CD14-positive monocyte (primary cell): ENCODE results near the gene AHI1. TPM values are rescaled to one million over a fixed set of nuclear protein-coding genes. Genes with fewer than 3 reads are reported as not detected.
A peak's percentile ranks its signal among the peaks of the same experiment; 100 is the strongest.

ENCODE experiments used
- DNase-seq, 3 donors: peaks; one replicate each; pipeline ENCODE4 v3.0.0-alpha.2; 2011 to 2022
- H2AFZ ChIP-seq: 2 replicates; pipeline ENCODE4 v1.6.0; 2012; ENCODE audit warnings: mild to moderate bottlenecking, low read depth, low read length, inconsistent platforms; ENCODE audit not compliant: insufficient read depth, poor library complexity, severe bottlenecking
- H3K27ac ChIP-seq, 2 donors: 1 replicate in 1 of 2; 2 replicates in 1 of 2; pipeline ENCODE4 v1.5.1; 2012 to 2013; ENCODE audit warnings: low read length in 2 of 2, control low read depth in 1 of 2, inconsistent platforms in 1 of 2, low read depth in 1 of 2, mild to moderate bottlenecking in 1 of 2
- H3K27me3 ChIP-seq, 2 donors: one replicate each; pipeline versions ENCODE4 v1.6.0 to v1.6.1; 2011 to 2013; ENCODE audit warnings: low read length in 2 of 2; ENCODE audit not compliant: control insufficient read depth in 2 of 2, insufficient read depth in 2 of 2
- H3K36me3 ChIP-seq, 2 donors: replicated peaks in 1 of 2; 1 replicate in 1 of 2; 2 replicates in 1 of 2; pipeline versions ENCODE4 v1.5.1 to v1.6.1; 2012 to 2013; ENCODE audit warnings: low read length in 2 of 2, control low read depth in 1 of 2, inconsistent platforms in 1 of 2, mild to moderate bottlenecking in 1 of 2; ENCODE audit not compliant: insufficient read depth in 2 of 2, control insufficient read depth in 1 of 2
- H3K4me1 ChIP-seq, 2 donors: 1 replicate in 1 of 2; 2 replicates in 1 of 2; pipeline versions ENCODE4 v1.5.1 to v1.6.1; 2012 to 2013; ENCODE audit warnings: low read length in 2 of 2, control low read depth in 1 of 2, inconsistent platforms in 1 of 2, mild to moderate bottlenecking in 1 of 2, moderate library complexity in 1 of 2; ENCODE audit not compliant: insufficient read depth in 2 of 2, control insufficient read depth in 1 of 2
- H3K4me2 ChIP-seq: replicated peaks from 2 replicates; pipeline ENCODE3; 2012; ENCODE audit warnings: low read length, moderate library complexity, mild to moderate bottlenecking; ENCODE audit not compliant: poor library complexity, severe bottlenecking; ENCODE audit errors: extremely low read depth
- H3K4me3 ChIP-seq, 3 experiments: fragments of 200-600 bp in 1 of 3; sonication (generic) in 1 of 3; replicated peaks in 1 of 3; 1 replicate in 2 of 3; 2 replicates in 1 of 3; pipeline ENCODE4 v1.5.1; 2011 to 2013; ENCODE audit warnings: low read length in 3 of 3, mild to moderate bottlenecking in 3 of 3, control low read depth in 2 of 3, low read depth in 2 of 3, inconsistent platforms in 1 of 3, moderate library complexity in 1 of 3
- H3K79me2 ChIP-seq: 2 replicates; pipeline ENCODE4 v1.6.0; 2012; ENCODE audit warnings: mild to moderate bottlenecking, control low read depth, inconsistent platforms, low read length, moderate library complexity; ENCODE audit not compliant: insufficient read depth
- H3K9ac ChIP-seq: 2 replicates; pipeline ENCODE4 v1.6.0; 2017; ENCODE audit warnings: low read length, mild to moderate bottlenecking; ENCODE audit not compliant: insufficient read depth, poor library complexity, severe bottlenecking
- H3K9me3 ChIP-seq, 2 donors: replicated peaks in 1 of 2; 1 replicate in 1 of 2; 2 replicates in 1 of 2; pipeline versions ENCODE4 v1.5.1 to v1.6.1; 2012 to 2013; ENCODE audit warnings: low read length in 2 of 2, control low read depth in 1 of 2; ENCODE audit not compliant: control insufficient read depth in 1 of 2, insufficient read depth in 1 of 2
- H4K20me1 ChIP-seq: 2 replicates; pipeline ENCODE4 v1.6.0; 2012; ENCODE audit warnings: mild to moderate bottlenecking, low read length, control low read depth, moderate library complexity; ENCODE audit not compliant: insufficient read depth
- H3K27ac Mint-ChIP-seq, 7 donors: one replicate each; pipeline ENCODE4 v1.8.0; 2020; ENCODE audit warnings: mild to moderate bottlenecking in 7 of 7, mixed read lengths in 7 of 7, moderate library complexity in 6 of 7, inconsistent platforms in 2 of 7
- H3K27me3 Mint-ChIP-seq, 3 donors: one replicate each; pipeline ENCODE4 v1.8.0; 2021 to 2022; ENCODE audit warnings: low read depth in 3 of 3, mild to moderate bottlenecking in 3 of 3, mixed read lengths in 3 of 3, moderate library complexity in 3 of 3, inconsistent platforms in 1 of 3
- H3K36me3 Mint-ChIP-seq, 2 donors: one replicate each; pipeline ENCODE4 v1.8.0; 2020; ENCODE audit warnings: mixed read lengths in 2 of 2, inconsistent platforms in 1 of 2, mild to moderate bottlenecking in 1 of 2
- H3K4me1 Mint-ChIP-seq: one replicate; pipeline ENCODE4 v1.8.0; 2020; ENCODE audit warnings: mild to moderate bottlenecking, mixed read lengths
- H3K4me3 Mint-ChIP-seq, 2 donors: one replicate each; pipeline ENCODE4 v1.8.0; 2020; ENCODE audit warnings: mild to moderate bottlenecking in 2 of 2, mixed read lengths in 2 of 2, moderate library complexity in 1 of 2
- H3K9me3 Mint-ChIP-seq, 7 donors: one replicate each; pipeline ENCODE4 v1.8.0; 2020 to 2022; ENCODE audit warnings: mixed read lengths in 7 of 7, mild to moderate bottlenecking in 6 of 7, moderate library complexity in 6 of 7, inconsistent platforms in 2 of 7
- WGBS: methylation state at CpG from one replicate; pipeline ENCODE4 v1.1.5; 2013; ENCODE audit warnings: missing lambda C conversion rate; ENCODE audit not compliant: insufficient coverage; 5-methylcytosine and 5-hydroxymethylcytosine counted together
- intact Hi-C, 2 donors: fragments of 100-400 bp; cut with micrococcal nuclease; formaldehyde crosslinking; loops; one replicate each; pipeline versions ENCODE4 v1.15.0 to v1.15.1; 2023
- polyA plus RNA-seq, 3 donors: library from polyadenylated mRNA; depleted of rRNA in 1 of 3; unstranded in 2 of 3; stranded (reverse) in 1 of 3; fragments of 300-500 nt in 2 of 3; fragments of >200 nt in 1 of 3; fragmentation: Illumina TruSeq in 2 of 3; gene quantifications; 1 replicate in 2 of 3; 2 replicates in 1 of 3; pipeline ENCODE4 v1.2.3, GENCODE V29; 2012 to 2021
- TF ChIP-seq, protein P1 (sequence below): fragments of 200-600 bp; IDR thresholded peaks from one replicate; pipeline ENCODE4 v1.8.0; 2022; ENCODE audit warnings: antibody characterized with exemption, mild to moderate bottlenecking

AHI1 gene
- polyA plus RNA-seq, 3 donors = 0.91 to 2.8 (median 1.4) TPM

DNA sequence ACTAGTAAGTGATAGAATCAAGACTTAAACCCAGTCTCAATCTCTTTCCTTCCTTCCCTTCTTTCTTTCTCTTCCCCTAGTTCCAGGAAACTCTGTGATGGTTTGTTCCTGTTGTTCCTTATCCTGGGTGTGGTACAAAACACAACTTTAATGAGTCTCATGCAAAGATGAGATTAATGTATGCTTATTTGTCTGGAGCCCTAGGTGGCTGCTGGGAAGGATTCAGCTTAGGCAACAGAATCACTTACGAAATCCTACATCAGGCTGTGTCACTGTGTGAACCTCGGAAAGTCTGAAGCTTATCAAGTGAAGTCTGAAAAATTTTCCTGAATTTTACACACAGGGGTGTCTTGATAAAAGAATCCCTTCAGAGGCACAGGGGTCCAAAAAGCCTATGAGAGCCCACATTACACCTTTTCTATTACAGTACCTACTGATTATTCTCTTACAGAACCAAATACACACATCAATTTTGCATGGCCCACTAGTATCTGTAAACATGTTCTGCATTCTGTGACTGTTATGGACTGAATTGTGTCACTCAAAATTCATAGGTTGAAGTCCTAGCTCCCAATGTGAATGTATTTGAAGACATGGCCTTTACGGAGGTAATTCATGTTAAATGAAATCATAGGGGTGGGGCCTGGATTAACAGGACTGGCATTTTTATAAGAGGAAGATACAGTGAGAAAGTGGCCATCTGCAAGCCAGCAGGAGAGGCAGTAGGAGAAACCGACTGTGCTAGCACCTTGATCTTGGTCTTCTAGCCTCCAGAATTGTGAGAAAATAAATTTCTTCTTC lies 171.7 kb downstream of the AHI1 start:
- intact Hi-C loops = no loop called here
- H4K20me1 ChIP-seq = no peaks in the 10 kb centered on the region
- H3K4me1 ChIP-seq = peaks cover 22 to 43% of the 10 kb centered on the region in 2 donors
- peak overlapping the region in 1 of 3 experiments; percentile 14 for H3K4me3 ChIP-seq
- no peaks in the 10 kb centered on the region for H3K79me2 ChIP-seq
- no peaks in the 10 kb centered on the region for H3K36me3 ChIP-seq
- Mint-ChIP-seq H3K4me1 (peaks cover 45% of the 10 kb centered on the region), H3K4me3 (no peak overlapping the region), H3K36me3 (no peaks in the 10 kb centered on the region), H3K27me3 (peaks cover 0 to 2% (median 1%) of the 10 kb centered on the region in 3 donors), H3K27ac (peak overlapping the region in 6 of 7 donors; percentile 50 to 84 (median 79)), H3K9me3 (peaks cover 0 to 7% (median 2%) of the 10 kb centered on the region in 7 donors)
- H3K9me3 ChIP-seq = no peaks in the 10 kb centered on the region
- peak overlapping the region in 1 of 2 donors; percentile 37 for H3K27ac ChIP-seq
- H3K9ac ChIP-seq = no peak overlapping the region
- DNase-seq = peak in 2 of 3 donors; percentile 31 to 36
- H3K4me2 ChIP-seq = peak overlapping the region; percentile 32
- peak overlapping the region; percentile 31 for H2AFZ ChIP-seq
- no peaks in the 10 kb centered on the region for H3K27me3 ChIP-seq
- TF ChIP-seq, protein P1, sequence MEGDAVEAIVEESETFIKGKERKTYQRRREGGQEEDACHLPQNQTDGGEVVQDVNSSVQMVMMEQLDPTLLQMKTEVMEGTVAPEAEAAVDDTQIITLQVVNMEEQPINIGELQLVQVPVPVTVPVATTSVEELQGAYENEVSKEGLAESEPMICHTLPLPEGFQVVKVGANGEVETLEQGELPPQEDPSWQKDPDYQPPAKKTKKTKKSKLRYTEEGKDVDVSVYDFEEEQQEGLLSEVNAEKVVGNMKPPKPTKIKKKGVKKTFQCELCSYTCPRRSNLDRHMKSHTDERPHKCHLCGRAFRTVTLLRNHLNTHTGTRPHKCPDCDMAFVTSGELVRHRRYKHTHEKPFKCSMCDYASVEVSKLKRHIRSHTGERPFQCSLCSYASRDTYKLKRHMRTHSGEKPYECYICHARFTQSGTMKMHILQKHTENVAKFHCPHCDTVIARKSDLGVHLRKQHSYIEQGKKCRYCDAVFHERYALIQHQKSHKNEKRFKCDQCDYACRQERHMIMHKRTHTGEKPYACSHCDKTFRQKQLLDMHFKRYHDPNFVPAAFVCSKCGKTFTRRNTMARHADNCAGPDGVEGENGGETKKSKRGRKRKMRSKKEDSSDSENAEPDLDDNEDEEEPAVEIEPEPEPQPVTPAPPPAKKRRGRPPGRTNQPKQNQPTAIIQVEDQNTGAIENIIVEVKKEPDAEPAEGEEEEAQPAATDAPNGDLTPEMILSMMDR = no peak
- 10% methylated on average over 3 of the region's 4 CpGs for WGBS

DNA sequence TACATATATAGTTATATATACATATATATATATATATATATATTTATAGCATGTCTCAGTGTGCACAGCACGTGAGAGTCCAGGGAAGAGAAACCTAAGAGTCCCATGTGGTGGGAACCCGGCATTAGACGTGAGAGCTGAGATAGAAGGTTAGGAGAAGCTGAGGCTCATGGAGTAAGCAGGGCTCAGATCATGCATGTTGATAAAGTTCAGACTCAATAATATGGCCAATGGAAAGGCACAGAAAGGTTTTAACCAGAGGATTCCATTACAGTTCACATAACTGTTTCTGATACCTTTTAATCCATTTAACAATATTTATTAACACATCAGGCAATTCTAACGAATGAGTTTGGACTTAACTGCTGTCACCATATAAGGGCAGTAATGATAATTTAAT lies 173.0 kb downstream of the AHI1 start:
- TF ChIP-seq, protein P1 = no peak
- Histone ChIP-seq H2AFZ (no peak overlapping the region), H3K4me1 (peaks cover 22 to 34% of the 10 kb centered on the region in 2 donors), H3K27me3 (no peaks in the 10 kb centered on the region), H3K36me3 (no peaks in the 10 kb centered on the region), H3K79me2 (no peaks in the 10 kb centered on the region), H3K9me3 (no peaks in the 10 kb centered on the region), H3K4me3 (no peak overlapping the region), H3K27ac (no peak overlapping the region), H4K20me1 (no peaks in the 10 kb centered on the region), H3K4me2 (no peak overlapping the region), H3K9ac (no peak overlapping the region)
- H3K27ac Mint-ChIP-seq = peak overlapping the region in 1 of 7 donors; percentile 48
- DNase-seq = no peak
- H3K4me1 Mint-ChIP-seq = peaks cover 39% of the 10 kb centered on the region
- no CpG with 5 or more reads among the region's 4 CpGs for WGBS
- H3K9me3 Mint-ChIP-seq = peaks cover 0 to 6% (median under 1%) of the 10 kb centered on the region in 7 donors
- H3K4me3 Mint-ChIP-seq = no peak overlapping the region
- H3K36me3 Mint-ChIP-seq = no peaks in the 10 kb centered on the region
- peaks cover 0 to 2% (median 2%) of the 10 kb centered on the region in 3 donors for H3K27me3 Mint-ChIP-seq
- intact Hi-C loops = no loop called here
